Activated CD4-positive, alpha-beta T cell treated with anti-CD3 and anti-CD28 coated beads, Interleukin-2, amount 50 U/mL, for 16 hours (primary cell): ENCODE results near the gene BBS9.
"Not testable (repeated sequence)": the region's sequence is repeated elsewhere in the genome, so short reads cannot be mapped to it uniquely, and the experiment has no call there.

Experiments
- DNase-seq: peaks from one replicate; pipeline ENCODE4 v3.0.0-alpha.2; 2020

The BBS9 gene

GRCh38 chr7:33452805-33453502 is 323.6 kb downstream of the BBS9 start:
- DNase-seq = no peak

- no peak for DNase-seq
Observed at GRCh38 chr7:33457039-33457438, 327.7 kb downstream of the BBS9 start.

DNA sequence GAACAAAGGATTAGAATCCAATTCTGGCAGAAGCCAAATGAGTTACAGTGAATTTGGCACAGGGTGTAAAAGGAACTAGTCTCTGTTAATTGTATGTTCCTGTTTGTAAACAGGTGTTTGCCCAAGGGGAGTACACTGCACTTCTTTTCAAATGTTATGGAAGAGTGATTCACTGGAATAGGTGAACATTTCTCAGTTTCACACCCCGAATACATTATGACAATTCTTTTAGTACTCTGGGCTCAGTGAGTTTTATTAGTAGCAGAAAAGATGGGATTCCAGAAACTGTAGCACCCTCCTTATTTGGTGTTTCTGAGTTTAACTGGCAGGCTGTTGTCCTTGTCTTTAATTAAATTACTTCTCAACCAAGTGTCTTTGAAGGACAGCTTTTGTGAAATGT is 329.2 kb downstream of the BBS9 start:
- no peak for DNase-seq

GRCh38 chr7:33459340-33459751 is 330.0 kb downstream of the BBS9 start:
- no peak for DNase-seq

DNA sequence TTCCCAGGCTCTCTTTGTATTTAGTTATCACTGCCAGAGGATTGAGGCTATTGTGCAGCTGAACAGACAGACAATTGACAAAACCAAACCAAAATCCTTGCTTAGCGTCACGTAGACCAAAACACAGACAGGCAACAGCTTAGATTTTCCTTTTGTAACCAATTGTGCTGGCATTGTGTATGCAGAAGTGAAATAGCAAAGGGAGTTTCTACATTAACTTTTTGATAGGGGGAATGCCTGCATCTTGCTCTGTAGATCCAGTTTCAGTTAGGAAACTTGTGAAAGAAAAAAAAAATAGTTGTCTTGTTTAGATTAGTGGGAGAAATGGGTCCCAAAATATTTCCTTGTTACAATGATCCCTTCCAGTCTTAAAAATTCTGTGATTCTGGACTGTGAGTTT is 333.8 kb downstream of the BBS9 start:
- DNase-seq = no peak

- DNase-seq = no peak
Observed at GRCh38 chr7:33466203-33466602, 336.8 kb downstream of the BBS9 start.

GRCh38 chr7:33471636-33472242 is 342.4 kb downstream of the BBS9 start:
- DNase-seq = no peak

- DNase-seq = no peak
Observed at GRCh38 chr7:33472348-33473025, 343.1 kb downstream of the BBS9 start.

GRCh38 chr7:33477719-33478480 is 348.5 kb downstream of the BBS9 start:
- no peak for DNase-seq

DNA sequence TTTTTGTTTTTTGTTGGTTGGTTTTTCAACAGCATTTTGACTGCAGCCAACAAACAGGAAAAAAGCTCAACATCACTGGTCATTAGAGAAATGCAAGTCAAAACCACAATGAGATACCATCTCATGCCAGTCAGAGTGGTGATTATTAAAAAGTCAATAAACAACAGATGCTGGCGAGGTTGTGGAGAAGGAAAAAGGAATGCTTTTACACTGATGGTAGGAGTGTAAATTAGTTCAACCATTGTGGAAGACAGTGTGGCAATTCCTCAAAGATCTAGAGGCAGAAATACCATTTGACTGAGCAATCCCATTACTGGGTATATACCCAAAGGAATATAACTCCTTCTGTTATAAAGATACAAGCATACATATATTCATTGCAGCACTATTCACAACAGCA is 355.1 kb downstream of the BBS9 start:
- DNase-seq = not testable (repeated sequence)

DNA sequence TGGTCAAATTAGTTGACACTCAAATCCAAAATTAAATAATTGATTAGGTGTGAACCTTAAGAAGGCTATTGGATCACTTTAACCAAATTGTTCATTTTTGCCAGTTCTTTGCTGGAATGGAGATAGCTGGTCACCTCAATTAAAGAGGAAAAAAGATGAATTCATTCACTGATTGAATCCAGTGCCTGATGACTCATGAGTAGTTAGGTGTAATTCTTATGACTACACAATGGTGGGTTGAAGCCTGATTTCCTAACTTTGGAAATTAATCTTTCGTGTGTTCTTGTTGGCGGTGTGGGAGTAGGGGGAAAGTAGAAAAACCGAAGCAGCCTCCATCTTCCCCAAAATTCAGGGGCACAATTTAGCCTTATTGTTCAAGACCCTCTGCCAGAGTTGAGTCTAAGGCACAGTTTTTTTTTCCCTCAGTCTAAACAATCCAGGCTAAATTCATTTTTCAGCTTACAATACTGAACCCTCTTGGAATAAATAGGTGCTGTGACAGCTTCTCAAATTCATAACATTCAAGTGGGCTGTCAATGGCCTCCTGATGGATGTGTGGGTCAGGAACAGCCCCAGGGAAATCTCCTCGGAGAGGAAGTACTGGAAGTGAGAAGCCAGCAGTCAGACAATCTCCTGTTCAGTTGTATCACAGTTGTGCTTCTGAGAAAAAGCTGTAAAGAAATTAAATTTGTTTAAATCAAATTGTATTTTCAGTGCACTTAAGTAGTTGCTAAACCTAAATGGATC is 356.6 kb downstream of the BBS9 start:
- no peak for DNase-seq

GRCh38 chr7:33486633-33487032 is 357.3 kb downstream of the BBS9 start:
- DNase-seq = no peak

GRCh38 chr7:33487998-33488682 is 358.8 kb downstream of the BBS9 start:
- DNase-seq = no peak

DNA sequence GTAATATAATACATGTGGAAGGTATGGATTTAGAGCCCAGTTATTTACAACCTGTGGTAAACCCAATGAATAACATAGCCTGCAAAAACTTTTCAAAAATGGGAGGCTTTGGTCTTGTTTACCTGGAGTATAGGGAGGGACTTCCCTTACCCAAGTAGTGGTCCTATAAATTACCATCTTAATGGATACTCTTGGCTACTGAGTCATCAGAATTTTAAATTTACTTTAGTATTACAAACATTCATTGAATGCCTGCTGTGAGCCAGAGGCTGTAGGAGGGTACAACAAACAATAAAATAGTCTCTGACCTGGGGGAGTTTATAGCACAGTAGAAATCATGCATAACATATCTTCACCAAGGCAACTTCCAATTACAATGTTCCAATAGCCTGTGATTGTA is 365.1 kb downstream of the BBS9 start:
- no peak for DNase-seq

GRCh38 chr7:33495207-33495606 is 365.8 kb downstream of the BBS9 start:
- DNase-seq = no peak

- DNase-seq = no peak
Observed at GRCh38 chr7:33497051-33497450, 367.7 kb downstream of the BBS9 start.

- DNase-seq = no peak
Observed at GRCh38 chr7:33500703-33501701, 371.6 kb downstream of the BBS9 start.

DNA sequence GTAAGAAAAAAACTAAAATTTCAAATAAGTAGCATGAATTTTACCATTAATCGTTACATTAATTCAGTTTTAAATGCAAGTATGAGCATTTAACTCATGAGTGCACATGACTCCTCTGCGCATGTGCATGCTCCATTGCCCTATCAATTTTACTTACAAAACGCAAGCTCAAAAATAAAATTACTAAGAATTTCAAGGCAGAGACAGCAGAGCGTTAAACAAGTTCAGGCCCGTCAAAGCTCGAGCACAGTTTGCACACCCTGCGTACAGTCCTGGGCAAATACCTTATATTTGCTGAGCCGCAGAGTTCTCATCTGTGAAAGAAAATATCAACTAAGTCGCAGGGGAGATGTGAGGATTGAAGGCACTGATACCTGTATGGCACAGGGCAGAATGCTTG is 373.6 kb downstream of the BBS9 start:
- DNase-seq = no peak

- DNase-seq = no peak
Observed at GRCh38 chr7:33503736-33504135, 374.4 kb downstream of the BBS9 start.

- no peak for DNase-seq
Observed at GRCh38 chr7:33504266-33504665, 374.9 kb downstream of the BBS9 start.

GRCh38 chr7:33509206-33509605 is 379.8 kb downstream of the BBS9 start:
- DNase-seq = no peak
